ENCODE data around the gene NOL4L.

NOL4L gene

GRCh38 chr20:32488066-32488838 lies 96.9 kb downstream of the NOL4L start:
- H3K4me3 ChIP-seq (ENCODE audit: low read depth, low read length): no peak overlapping the region
- no peak for TF ChIP-seq CTCF (IDR thresholded peaks at IDR 0.05; ENCODE audit: insufficient read depth, low read depth, low read length, missing control alignments)
- no peak for DNase-seq (ENCODE audit: low read depth)

GRCh38 chr20:32487381-32487780 lies 97.8 kb downstream of the NOL4L start:
- no peak for TF ChIP-seq CTCF (IDR thresholded peaks at IDR 0.05; ENCODE audit: insufficient read depth, low read depth, low read length, missing control alignments)
- DNase-seq (ENCODE audit: low read depth): no peak
- no peak overlapping the region for H3K4me3 ChIP-seq (ENCODE audit: low read depth, low read length)

- no peak for TF ChIP-seq CTCF (IDR thresholded peaks at IDR 0.05; ENCODE audit: insufficient read depth, low read depth, low read length, missing control alignments)
- no peak overlapping the region for H3K4me3 ChIP-seq (ENCODE audit: low read depth, low read length)
- no peak for DNase-seq (ENCODE audit: low read depth)
These were observed 99.2 kb downstream of the NOL4L start for GRCh38 chr20:32485770-32486478.

- H3K4me3 ChIP-seq (ENCODE audit: low read depth, low read length): peak overlapping the region; percentile 61
- peak; percentile 79 for DNase-seq (ENCODE audit: low read depth)
- TF ChIP-seq CTCF (IDR thresholded peaks at IDR 0.05; ENCODE audit: insufficient read depth, low read depth, low read length, missing control alignments): peak; percentile 81
These were observed 100.0 kb downstream of the NOL4L start for GRCh38 chr20:32484958-32485769.

GRCh38 chr20:32484225-32484957 lies 100.7 kb downstream of the NOL4L start:
- no peak for TF ChIP-seq CTCF (IDR thresholded peaks at IDR 0.05; ENCODE audit: insufficient read depth, low read depth, low read length, missing control alignments)
- DNase-seq (ENCODE audit: low read depth): no peak
- peak overlapping the region; percentile 61 for H3K4me3 ChIP-seq (ENCODE audit: low read depth, low read length)
